Peyer's patch (tissue), 4 donors: Measurements from ENCODE around the gene EPHB2.

Source experiments
- POLR2A ChIP-seq, 2 donors: fragments of 450-650 bp; IDR thresholded peaks; one replicate each; pipeline ENCODE4 v1.5.1; 2017; ENCODE audit warnings: antibody characterized with exemption in 2 of 2, mild to moderate bottlenecking in 2 of 2, moderate library complexity in 2 of 2
- TF ChIP-seq, protein P1 (sequence below), 6 experiments: fragments of 450-650 bp in 4 of 6; fragments of 200-600 bp in 2 of 6; sonication (generic) in 1 of 6; IDR thresholded peaks; one replicate each; pipeline ENCODE4 v1.5.1; 2017 to 2019; ENCODE audit warnings: antibody characterized with exemption in 6 of 6, mild to moderate bottlenecking in 3 of 6, moderate library complexity in 1 of 6

DNA sequence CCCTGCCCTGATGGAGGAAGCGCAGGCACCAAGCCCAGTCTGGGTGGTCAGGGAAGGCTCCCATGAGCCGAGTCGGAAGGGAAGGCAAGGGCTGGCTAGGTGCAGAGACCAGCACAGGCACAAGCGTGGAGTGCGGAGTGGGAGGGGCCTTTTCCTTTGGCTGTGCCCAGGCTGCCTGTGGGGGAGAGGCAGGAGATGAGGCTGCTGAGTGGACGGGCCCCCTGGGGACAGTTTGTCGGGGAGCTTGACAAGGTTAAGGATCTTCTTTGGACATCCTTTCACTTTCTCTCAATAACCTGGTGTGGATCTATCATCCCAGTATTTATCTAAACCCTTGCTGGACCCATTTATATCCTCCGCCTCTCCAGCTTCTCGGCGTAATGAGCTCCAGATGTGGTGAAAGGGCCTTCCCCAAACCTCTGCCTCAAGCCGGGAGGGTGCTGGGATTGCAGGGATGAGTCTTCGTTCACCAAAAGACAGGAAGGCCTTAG, 42.9 kb downstream of the EPHB2 start:
- TF ChIP-seq POLR2A (IDR thresholded peaks at IDR 0.05) = no peak
- TF ChIP-seq, protein P1, sequence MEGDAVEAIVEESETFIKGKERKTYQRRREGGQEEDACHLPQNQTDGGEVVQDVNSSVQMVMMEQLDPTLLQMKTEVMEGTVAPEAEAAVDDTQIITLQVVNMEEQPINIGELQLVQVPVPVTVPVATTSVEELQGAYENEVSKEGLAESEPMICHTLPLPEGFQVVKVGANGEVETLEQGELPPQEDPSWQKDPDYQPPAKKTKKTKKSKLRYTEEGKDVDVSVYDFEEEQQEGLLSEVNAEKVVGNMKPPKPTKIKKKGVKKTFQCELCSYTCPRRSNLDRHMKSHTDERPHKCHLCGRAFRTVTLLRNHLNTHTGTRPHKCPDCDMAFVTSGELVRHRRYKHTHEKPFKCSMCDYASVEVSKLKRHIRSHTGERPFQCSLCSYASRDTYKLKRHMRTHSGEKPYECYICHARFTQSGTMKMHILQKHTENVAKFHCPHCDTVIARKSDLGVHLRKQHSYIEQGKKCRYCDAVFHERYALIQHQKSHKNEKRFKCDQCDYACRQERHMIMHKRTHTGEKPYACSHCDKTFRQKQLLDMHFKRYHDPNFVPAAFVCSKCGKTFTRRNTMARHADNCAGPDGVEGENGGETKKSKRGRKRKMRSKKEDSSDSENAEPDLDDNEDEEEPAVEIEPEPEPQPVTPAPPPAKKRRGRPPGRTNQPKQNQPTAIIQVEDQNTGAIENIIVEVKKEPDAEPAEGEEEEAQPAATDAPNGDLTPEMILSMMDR (IDR thresholded peaks at IDR 0.05) = no peak
